ENCODE results near the gene KIF3B. TPM values are rescaled to one million over a fixed set of nuclear protein-coding genes. Genes with fewer than 3 reads are reported as not detected.

KIF3B gene
- total RNA-seq, 2 donors from 2014 or later: 41.7 to 49.2 TPM

GRCh38 chr20:32297439-32297838 lies 20.0 kb downstream of the KIF3B start:
- Histone ChIP-seq H3K9me3 (no peaks in the 10 kb centered on the region), H3K9ac (ENCODE audit: low read depth in 2 of 2, low read length in 2 of 2) (no peak overlapping the region), H3K4me1 (no peaks in the 10 kb centered on the region), H3K4me3 (no peak overlapping the region), H3K27me3 (no peaks in the 10 kb centered on the region), H3K27ac (no peak overlapping the region), H3K36me3 (no peaks in the 10 kb centered on the region)
- no peak for DNase-seq
- intact Hi-C loops (cut with DNase I): no loop called here
- no peak for TF ChIP-seq CTCF (IDR thresholded peaks at IDR 0.05)

GRCh38 chr20:32300647-32301046 lies 23.2 kb downstream of the KIF3B start:
- no peaks in the 10 kb centered on the region for H3K36me3 ChIP-seq
- TF ChIP-seq CTCF (IDR thresholded peaks at IDR 0.05): no peak
- no peaks in the 10 kb centered on the region for H3K4me1 ChIP-seq
- no peaks in the 10 kb centered on the region for H3K9me3 ChIP-seq
- H3K4me3 ChIP-seq: no peak overlapping the region
- DNase-seq: no peak
- no peaks in the 10 kb centered on the region for H3K27me3 ChIP-seq
- H3K27ac ChIP-seq: no peak overlapping the region
- no peak overlapping the region for H3K9ac ChIP-seq (ENCODE audit: low read depth in 2 of 2, low read length in 2 of 2)
- intact Hi-C loops (cut with DNase I): no loop called here

DNA sequence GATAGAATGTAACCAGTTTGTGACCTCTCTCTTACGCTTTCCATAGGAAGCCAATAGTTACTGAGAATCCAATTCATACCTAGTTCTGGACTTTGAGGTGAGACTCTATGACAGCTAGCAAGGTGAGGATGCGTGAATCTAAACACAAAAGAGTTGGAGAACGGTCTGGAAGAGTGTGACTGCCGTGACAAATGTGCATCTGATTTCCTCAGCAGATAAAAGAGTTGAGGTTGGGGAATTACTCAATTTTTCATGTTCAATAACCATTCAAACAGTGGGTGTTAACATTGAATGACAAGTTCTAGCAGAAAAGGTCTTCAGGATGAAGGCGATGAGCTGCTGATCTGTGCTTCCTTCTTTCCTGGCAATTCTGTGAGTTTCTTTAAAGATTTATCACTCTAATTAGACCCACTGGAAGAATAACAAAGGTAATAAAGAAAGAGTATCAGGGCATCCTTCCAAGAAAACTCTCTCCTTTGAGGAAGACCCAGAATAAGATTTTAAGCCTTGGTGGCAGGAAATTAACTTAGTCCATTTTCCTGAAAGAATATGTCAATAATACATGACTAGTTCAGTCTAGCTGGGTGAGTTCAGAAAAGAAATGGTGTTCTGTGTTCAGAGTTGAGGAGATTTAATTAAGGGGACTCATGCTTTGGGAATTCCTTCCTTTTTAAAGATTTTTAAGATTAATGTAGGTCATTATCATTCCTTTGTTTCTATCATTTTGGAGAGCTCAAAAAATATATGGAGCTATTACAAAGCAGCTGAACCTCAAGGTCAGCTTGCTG lies 24.5 kb downstream of the KIF3B start:
- no peak overlapping the region for H3K27ac ChIP-seq
- intact Hi-C loops (cut with DNase I): no loop called here
- no peaks in the 10 kb centered on the region for H3K4me1 ChIP-seq
- no peak overlapping the region for H3K4me3 ChIP-seq
- H3K9me3 ChIP-seq: no peaks in the 10 kb centered on the region
- no peak overlapping the region for H3K9ac ChIP-seq (ENCODE audit: low read depth in 2 of 2, low read length in 2 of 2)
- TF ChIP-seq CTCF (IDR thresholded peaks at IDR 0.05): no peak
- H3K36me3 ChIP-seq: no peaks in the 10 kb centered on the region
- DNase-seq: no peak
- no peaks in the 10 kb centered on the region for H3K27me3 ChIP-seq

GRCh38 chr20:32302507-32302872 lies 25.0 kb downstream of the KIF3B start:
- no peak for TF ChIP-seq CTCF (IDR thresholded peaks at IDR 0.05)
- Histone ChIP-seq H3K4me1 (no peaks in the 10 kb centered on the region), H3K27ac (no peak overlapping the region), H3K4me3 (no peak overlapping the region), H3K9ac (ENCODE audit: low read depth in 2 of 2, low read length in 2 of 2) (no peak overlapping the region), H3K27me3 (no peaks in the 10 kb centered on the region), H3K36me3 (no peaks in the 10 kb centered on the region), H3K9me3 (no peaks in the 10 kb centered on the region)
- DNase-seq: no peak
- intact Hi-C loops (cut with DNase I): no loop called here

DNA sequence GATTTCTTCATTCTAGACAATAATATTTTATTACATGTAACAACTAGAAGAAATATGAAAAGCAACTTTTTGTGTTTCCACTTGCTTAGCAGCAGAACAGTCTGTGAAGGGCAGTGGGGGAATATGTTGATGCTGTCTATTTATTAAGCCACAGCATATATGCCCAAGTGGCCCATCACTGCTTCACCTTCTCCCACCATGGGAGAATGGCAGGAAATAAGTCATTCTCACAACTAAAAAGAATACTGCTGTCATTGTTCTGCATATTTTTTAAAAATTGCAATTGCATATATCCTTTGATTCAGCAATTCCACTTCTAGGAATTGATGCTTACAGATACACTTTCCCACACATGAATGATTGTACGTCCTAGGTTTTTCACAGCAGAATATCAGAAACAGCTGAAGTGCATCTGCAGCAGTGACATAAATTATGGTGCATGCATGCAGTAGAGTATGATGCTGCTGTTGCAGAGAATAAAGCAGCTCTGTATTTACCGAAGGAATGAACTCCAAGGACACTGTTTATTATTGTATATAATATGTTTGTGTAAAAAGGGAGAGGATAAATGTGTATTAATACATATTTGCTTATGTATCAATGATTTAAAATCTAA lies 26.8 kb downstream of the KIF3B start:
- Histone ChIP-seq H3K4me1 (no peaks in the 10 kb centered on the region), H3K9me3 (no peaks in the 10 kb centered on the region), H3K36me3 (no peaks in the 10 kb centered on the region), H3K4me3 (no peak overlapping the region), H3K27ac (no peak overlapping the region), H3K9ac (ENCODE audit: low read depth in 2 of 2, low read length in 2 of 2) (no peak overlapping the region), H3K27me3 (no peaks in the 10 kb centered on the region)
- DNase-seq: no peak
- intact Hi-C loops (cut with DNase I): no loop called here
- TF ChIP-seq CTCF (IDR thresholded peaks at IDR 0.05): no peak

Data from colonic mucosa (tissue), 4 donors.